Calu3 (cell line): ENCODE results near the gene SKAP2. TPM values are rescaled to one million over a fixed set of nuclear protein-coding genes. Genes with fewer than 3 reads are reported as not detected.

ENCODE experiments used
- BruUV-seq: library from RNA; stranded (reverse); fragments of 400-500 nt; replicated peaks from 2 replicates; lab custom pipeline; 2021; lab: Mats Ljungman, UMichigan
- CTCF ChIA-PET: fragments of 300-600 bp; sonication (Branson Sonifier 250); formaldehyde crosslinking; loops from one replicate; lab custom pipeline; 2022; ENCODE audit warnings: antibody characterized with exemption; lab: Charles Lee
- DNase-seq: peaks from one replicate; pipeline ENCODE4 v3.0.0; 2022
- H3K27ac Mint-ChIP-seq: one replicate; pipeline ENCODE4 v1.8.0; 2022; ENCODE audit warnings: mixed read lengths; ENCODE audit not compliant: unreplicated experiment
- H3K27me3 Mint-ChIP-seq: one replicate; pipeline ENCODE4 v1.8.0; 2022; ENCODE audit warnings: mixed read lengths; ENCODE audit not compliant: unreplicated experiment
- H3K36me3 Mint-ChIP-seq: one replicate; pipeline ENCODE4 v1.8.0; 2022; ENCODE audit warnings: mild to moderate bottlenecking, moderate library complexity, mixed read lengths; ENCODE audit not compliant: insufficient read depth, unreplicated experiment
- H3K4me1 Mint-ChIP-seq: one replicate; pipeline ENCODE4 v1.8.0; 2022; ENCODE audit warnings: mild to moderate bottlenecking, low read depth, mixed read lengths; ENCODE audit not compliant: unreplicated experiment
- H3K4me3 Mint-ChIP-seq: one replicate; pipeline ENCODE4 v1.8.0; 2022; ENCODE audit warnings: mild to moderate bottlenecking, low read depth, moderate library complexity, mixed read lengths; ENCODE audit not compliant: unreplicated experiment
- H3K9me3 Mint-ChIP-seq: one replicate; pipeline ENCODE4 v1.8.0; 2022; ENCODE audit warnings: low read depth, mixed read lengths; ENCODE audit not compliant: unreplicated experiment
- CTCF ChIP-seq: fragments of 200-600 bp; IDR thresholded peaks from one replicate; pipeline ENCODE4 v1.8.0; 2022; ENCODE audit warnings: antibody characterized with exemption; ENCODE audit not compliant: unreplicated experiment
- intact Hi-C: fragments of 100-400 bp; cut with micrococcal nuclease; formaldehyde crosslinking; loops from one replicate; pipeline ENCODE4 v1.10.0; 2022; ENCODE audit not compliant: unreplicated experiment
- total RNA-seq: library from RNA; stranded (reverse); gene quantifications from 2 replicates; pipeline ENCODE4 v1.2.3, GENCODE V29; 2022

The SKAP2 gene
- total RNA-seq, 1 experiment from 2014 or later: 83.1 TPM

DNA sequence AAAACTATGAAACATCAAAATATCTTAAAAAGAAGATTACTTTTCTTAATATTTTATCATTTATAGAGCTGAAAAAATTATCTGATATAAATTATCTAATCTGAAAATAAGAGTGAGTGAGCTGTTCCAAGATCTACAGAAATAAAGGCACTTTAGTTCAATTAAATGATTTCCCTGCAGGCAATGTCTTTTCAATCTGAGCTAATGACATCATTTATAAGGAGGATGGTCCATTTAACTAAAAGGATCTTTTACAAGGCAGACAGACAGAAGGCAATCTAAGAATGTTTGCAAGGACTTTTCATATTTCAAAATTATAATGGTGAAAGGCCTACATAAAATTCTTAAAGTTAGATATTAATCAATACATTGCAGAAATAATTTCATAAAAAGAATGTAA, 71.8 kb downstream of the SKAP2 start:
- Mint-ChIP-seq H3K27ac (no peak overlapping the region), H3K36me3 (no peaks in the 10 kb centered on the region), H3K4me1 (peaks cover under 1% of the 10 kb centered on the region), H3K4me3 (no peak overlapping the region), H3K9me3 (no peaks in the 10 kb centered on the region), H3K27me3 (no peaks in the 10 kb centered on the region)
- no TSS peak for BruUV-seq
- no peak for TF ChIP-seq CTCF
- no peak for DNase-seq
- intact Hi-C loops: no loop called here
- CTCF ChIA-PET: interaction anchor here (0.5 kb wide), 1 partner anchor 584 kb away, joined by 8 read pairs; no protein-coding TSS in a partner anchor

GRCh38 chr7:26792006-26792405, 72.4 kb downstream of the SKAP2 start:
- H3K9me3 Mint-ChIP-seq: no peaks in the 10 kb centered on the region

DNA sequence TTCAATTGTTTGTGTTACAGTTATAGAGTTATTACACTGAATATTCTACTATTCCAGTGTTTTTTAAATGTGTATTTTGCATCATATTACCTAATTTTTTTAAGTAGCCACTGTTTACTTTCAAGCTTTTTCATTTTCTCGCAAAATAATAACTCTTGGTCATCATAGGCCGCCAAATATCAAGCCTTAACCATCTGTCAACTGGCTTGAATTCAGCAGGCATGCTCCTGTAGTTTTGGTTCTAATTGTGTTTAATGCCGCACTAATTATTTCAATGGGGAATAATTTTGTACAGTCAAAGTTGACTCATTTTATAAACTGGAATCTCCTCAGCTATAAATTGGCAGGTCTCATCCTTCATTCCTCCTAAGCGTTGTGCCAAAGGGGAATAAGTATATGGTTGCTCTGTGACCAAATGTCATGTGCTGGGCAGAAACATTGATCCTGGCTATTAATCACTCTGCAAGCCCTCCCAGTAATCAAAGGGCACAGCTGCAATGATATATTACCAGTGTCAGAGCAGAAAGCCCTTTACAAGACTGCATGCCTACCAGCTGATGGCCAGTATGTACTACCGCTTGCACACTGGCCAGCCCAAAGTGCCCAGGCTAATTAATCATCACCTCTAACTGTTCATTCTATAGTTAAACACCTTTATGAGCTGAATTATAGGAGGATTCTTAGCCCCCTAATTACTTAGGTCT, 74.8 kb downstream of the SKAP2 start:
- Mint-ChIP-seq H3K27ac (no peak overlapping the region), H3K4me3 (no peak overlapping the region), H3K4me1 (no peaks in the 10 kb centered on the region), H3K9me3 (no peaks in the 10 kb centered on the region), H3K36me3 (no peaks in the 10 kb centered on the region), H3K27me3 (no peaks in the 10 kb centered on the region)
- CTCF ChIA-PET: no interaction called here
- BruUV-seq: no TSS peak
- intact Hi-C loops: no loop called here
- no peak for DNase-seq
- TF ChIP-seq CTCF: no peak

More at GRCh38 chr7:26792006-26792405, 72.4 kb downstream of the SKAP2 start:
- no peaks in the 10 kb centered on the region for H3K4me1 Mint-ChIP-seq
- CTCF ChIA-PET: interaction anchor here (0.5 kb wide), 1 partner anchor 584 kb away, joined by 8 read pairs; no protein-coding TSS in a partner anchor
- H3K27ac Mint-ChIP-seq: no peak overlapping the region
- no TSS peak for BruUV-seq
- no peak for TF ChIP-seq CTCF
- no peak overlapping the region for H3K4me3 Mint-ChIP-seq
- H3K27me3 Mint-ChIP-seq: no peaks in the 10 kb centered on the region
- DNase-seq: no peak
- no peaks in the 10 kb centered on the region for H3K36me3 Mint-ChIP-seq
- intact Hi-C loops: no loop called here

DNA sequence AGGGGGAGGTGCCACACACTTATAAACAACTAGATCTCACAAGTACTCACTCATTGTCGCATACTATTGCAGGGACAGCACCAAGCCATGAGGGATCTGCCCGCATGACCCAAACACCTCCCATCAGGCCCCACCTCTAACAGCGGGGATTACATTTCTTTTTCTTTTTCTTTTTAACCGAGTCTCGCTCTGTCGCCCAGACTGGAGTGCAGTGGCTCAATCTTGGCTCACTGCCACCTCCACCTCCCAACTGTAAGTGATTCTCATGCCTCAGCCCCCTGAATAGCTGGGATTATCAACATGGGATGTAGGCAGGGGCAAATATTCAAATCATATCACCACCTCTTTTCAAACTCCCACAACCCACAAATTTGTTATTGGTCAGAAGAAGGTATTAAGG, 76.7 kb downstream of the SKAP2 start:
- H3K27me3 Mint-ChIP-seq: no peaks in the 10 kb centered on the region
- H3K9me3 Mint-ChIP-seq: no peaks in the 10 kb centered on the region
- H3K27ac Mint-ChIP-seq: no peak overlapping the region
- no peaks in the 10 kb centered on the region for H3K4me1 Mint-ChIP-seq
- no TSS peak for BruUV-seq
- intact Hi-C loops: no loop called here
- H3K4me3 Mint-ChIP-seq: no peak overlapping the region
- TF ChIP-seq CTCF: no peak
- no peaks in the 10 kb centered on the region for H3K36me3 Mint-ChIP-seq
- CTCF ChIA-PET: no interaction called here
- DNase-seq: no peak
